K562 (cell line): Measurements from ENCODE around the gene SLC1A2. TPM values are rescaled to one million over a fixed set of nuclear protein-coding genes. Genes with fewer than 3 reads are reported as not detected.

Experiments
- ATAC-seq: fragments of 200-7000 bp; cut with Tn5 transposase; 3 replicates; pipeline ENCODE4 v1.9.1; 2020; ENCODE audit warnings: moderate library complexity
- BruUV-seq: library from RNA; stranded (reverse); fragments of 400-500 nt; replicated peaks from 2 replicates; lab custom pipeline; 2021; lab: Mats Ljungman, UMichigan
- CTCF ChIA-PET: fragments of 300-600 bp; formaldehyde crosslinking; extraction: SDS; loops from one replicate; lab custom pipeline; 2021; ENCODE audit warnings: low intra/inter-chr PET ratio; lab: Yijun Ruan, JAX
- POLR2A ChIA-PET: fragments of 300-600, 350-650 bp; sonication (Branson Sonifier 250); formaldehyde crosslinking; extraction: SDS; loops from one replicate; lab custom pipeline; 2021; ENCODE audit warnings: antibody characterized with exemption, inconsistent platforms; lab: Yijun Ruan, JAX
- DNase-seq, 4 experiments: peaks; one replicate each; pipeline versions ENCODE4 v3.0.0 to v3.0.0-alpha.2; 2011 to 2018; ENCODE audit warnings: low spot score in 3 of 4, mixed read lengths in 3 of 4; ENCODE audit errors: extremely low read depth in 1 of 4
- FAIRE-seq: peaks from 2 replicates; lab custom pipeline; 2011; peaks lifted over from hg19 to GRCh38; lab: Jason Lieb, UNC
- H2AFZ ChIP-seq: 2 replicates; pipeline ENCODE4 v1.6.0; 2011; ENCODE audit warnings: low read depth, low read length, control low read depth, inconsistent platforms
- H3K27ac ChIP-seq: fragments of 200-600 bp; 3 replicates; pipeline ENCODE4 v1.8.0; 2011; ENCODE audit warnings: low read depth, mild to moderate bottlenecking, control low read depth, inconsistent platforms, low read length, moderate library complexity, mixed read lengths; ENCODE audit errors: extremely low read depth
- H3K27me3 ChIP-seq, 2 experiments: fragments of 300-600 bp in 1 of 2; 2 replicates in 1 of 2; 3 replicates in 1 of 2; pipeline versions ENCODE4 v1.6.0 to v1.8.0; 2011; ENCODE audit warnings: inconsistent platforms in 2 of 2, low read length in 2 of 2, mild to moderate bottlenecking in 1 of 2, mixed read lengths in 1 of 2, moderate library complexity in 1 of 2; ENCODE audit not compliant: control insufficient read depth in 2 of 2, insufficient read depth in 2 of 2
- H3K36me3 ChIP-seq: fragments of 300-600 bp; 3 replicates; pipeline ENCODE4 v1.8.0; 2011; ENCODE audit warnings: mild to moderate bottlenecking, low read length, inconsistent platforms; ENCODE audit not compliant: control insufficient read depth, insufficient read depth
- H3K4me1 ChIP-seq, 2 experiments: fragments of 200-600 bp in 1 of 2; replicated peaks in 1 of 2; 2 replicates in 1 of 2; 3 replicates in 1 of 2; pipeline versions ENCODE4 v1.5.1 to v1.8.0; 2011; ENCODE audit warnings: inconsistent platforms in 2 of 2, low read length in 2 of 2, mild to moderate bottlenecking in 1 of 2, mixed read lengths in 1 of 2, moderate library complexity in 1 of 2; ENCODE audit not compliant: control insufficient read depth in 2 of 2, insufficient read depth in 2 of 2
- H3K4me2 ChIP-seq: 2 replicates; pipeline ENCODE4 v1.6.1; 2011; ENCODE audit warnings: low read length, control low read depth, inconsistent platforms, mixed read lengths; ENCODE audit not compliant: insufficient read depth
- H3K4me3 ChIP-seq: fragments of 200-600 bp; sonication (generic), shearing (Covaris generic); 2 replicates; pipeline ENCODE4 v1.5.1; 2016; ENCODE audit warnings: control low read depth, inconsistent platforms
- H3K79me2 ChIP-seq: fragments of 200-600 bp; 3 replicates; pipeline ENCODE4 v1.8.0; 2011; ENCODE audit warnings: low read length, inconsistent platforms; ENCODE audit not compliant: control insufficient read depth, insufficient read depth
- H3K9ac ChIP-seq, 2 experiments: 2 replicates each; pipeline versions ENCODE4 v1.6.0 to v1.6.1; 2011; ENCODE audit warnings: low read depth in 2 of 2, low read length in 2 of 2, control low read depth in 1 of 2, inconsistent platforms in 1 of 2, mild to moderate bottlenecking in 1 of 2, mixed read lengths in 1 of 2; ENCODE audit not compliant: insufficient read depth in 1 of 2
- H3K9me1 ChIP-seq: one replicate; pipeline ENCODE4 v1.6.0; 2011; ENCODE audit warnings: inconsistent platforms, mild to moderate bottlenecking, low read length, moderate library complexity; ENCODE audit not compliant: control insufficient read depth, insufficient read depth
- H3K9me3 ChIP-seq: replicated peaks from 2 replicates; pipeline ENCODE4 v1.5.1; 2011; ENCODE audit warnings: low read depth, low read length, inconsistent platforms; ENCODE audit not compliant: control insufficient read depth, insufficient read depth
- H4K20me1 ChIP-seq: replicated peaks from 2 replicates; pipeline ENCODE4 v1.6.1; 2011; ENCODE audit warnings: low read length, inconsistent platforms, mixed read lengths; ENCODE audit not compliant: control insufficient read depth, insufficient read depth
- BHLHE40 ChIP-seq: IDR thresholded peaks from 2 replicates; pipeline ENCODE4 v1.6.1; 2011; ENCODE audit warnings: low read length, improper control_type of control experiment
- CBFA2T3 ChIP-seq: fragments of 450-650 bp; IDR thresholded peaks from 2 replicates; pipeline ENCODE4 v1.6.1; 2017
- DIDO1 ChIP-seq: fragments of 450-650 bp; IDR thresholded peaks from 2 replicates; pipeline ENCODE4 v1.6.1; 2016; ENCODE audit warnings: low read depth, missing biosample characterization, missing genetic modification characterization
- NR2C1 ChIP-seq, 2 experiments: fragments of 450-650 bp; IDR thresholded peaks; 2 replicates each; pipeline ENCODE4 v1.6.1; 2017; ENCODE audit warnings: mild to moderate bottlenecking in 2 of 2, antibody characterized with exemption in 1 of 2, inconsistent platforms in 1 of 2, missing compliant biosample characterization in 1 of 2, missing genetic modification characterization in 1 of 2
- RAD51 ChIP-seq: fragments of 450-650 bp; IDR thresholded peaks from 2 replicates; pipeline ENCODE4 v1.7.1; 2016; ENCODE audit warnings: low read depth, mild to moderate bottlenecking, borderline replicate concordance
- TCF3 ChIP-seq: sonication (generic); formaldehyde crosslinking; IDR thresholded peaks from 2 replicates; pipeline ENCODE4 v1.4.0; 2020; ENCODE audit warnings: mild to moderate bottlenecking, missing genetic modification reagents
- WGBS: fragments of 100-300 bp; shearing (Covaris generic); methylation state at CpG from one replicate; pipeline ENCODE4 v1.1.6; 2016; ENCODE audit warnings: low coverage, mixed read lengths; ENCODE audit not compliant: insufficient coverage; ENCODE audit errors: missing lambda C conversion rate; 5-methylcytosine and 5-hydroxymethylcytosine counted together
- in situ Hi-C: fragments of 300-500 bp; cut with MboI; formaldehyde crosslinking; loops from 4 replicates; pipeline ENCODE4 v1.15.0; 2018; ENCODE audit warnings: inconsistent platforms, mixed read lengths
- intact Hi-C: fragments of 100-400 bp; cut with micrococcal nuclease; formaldehyde crosslinking; loops from 2 replicates; pipeline ENCODE4 v1.14.2; 2022
- polyA plus RNA-seq, 8 experiments: library from polyadenylated mRNA; depleted of rRNA in 4 of 8; stranded (reverse) in 5 of 8; unstranded in 3 of 8; fragments of >200 nt; fragmentation: Nextera tagmentation in 2 of 8; fragmentation: Illumina TruSeq in 1 of 8; extraction: Ambion mirVana in 2 of 8; extraction: Trizol in 1 of 8; gene quantifications; 2 replicates each; pipeline versions ENCODE4 v1.2.1 to v1.2.3, GENCODE V29; 2011 to 2014; ENCODE audit warnings: inconsistent platforms in 1 of 8, missing spikeins in 1 of 8
- total RNA-seq, 7 experiments: library from RNA; depleted of rRNA in 6 of 7; stranded (reverse); fragments of >200 nt in 6 of 7; fragmentation: Illumina TruSeq in 2 of 7; extraction: Trizol in 2 of 7; gene quantifications; 2 replicates each; pipeline versions ENCODE4 v1.2.1 to v1.2.3, GENCODE V29; 2011 to 2021; ENCODE audit warnings: low replicate concordance in 1 of 7
- TF ChIP-seq, protein P1 (sequence below): fragments of 450-650 bp; formaldehyde crosslinking; IDR thresholded peaks from 2 replicates; pipeline ENCODE4 v1.4.0; 2020; ENCODE audit warnings: mild to moderate bottlenecking, mixed read lengths
- TF ChIP-seq, protein P2 (sequence below): sonication (generic); formaldehyde crosslinking; IDR thresholded peaks from 2 replicates; pipeline ENCODE4 v1.9.0; 2022; ENCODE audit warnings: mild to moderate bottlenecking, missing genetic modification reagents
- TF ChIP-seq, protein P3 (sequence below): sonication (generic); formaldehyde crosslinking; IDR thresholded peaks from 2 replicates; pipeline ENCODE4 v1.8.0; 2023; ENCODE audit warnings: missing genetic modification reagents, mild to moderate bottlenecking, borderline replicate concordance

Gene SLC1A2
- total and polyA plus RNA-seq, 9 of the 15 experiments (the other 6 are each of a cell fraction or from before 2014, with no cell fraction given), result 0.03 to 0.07 (median 0.04) TPM; not detected in 5

DNA sequence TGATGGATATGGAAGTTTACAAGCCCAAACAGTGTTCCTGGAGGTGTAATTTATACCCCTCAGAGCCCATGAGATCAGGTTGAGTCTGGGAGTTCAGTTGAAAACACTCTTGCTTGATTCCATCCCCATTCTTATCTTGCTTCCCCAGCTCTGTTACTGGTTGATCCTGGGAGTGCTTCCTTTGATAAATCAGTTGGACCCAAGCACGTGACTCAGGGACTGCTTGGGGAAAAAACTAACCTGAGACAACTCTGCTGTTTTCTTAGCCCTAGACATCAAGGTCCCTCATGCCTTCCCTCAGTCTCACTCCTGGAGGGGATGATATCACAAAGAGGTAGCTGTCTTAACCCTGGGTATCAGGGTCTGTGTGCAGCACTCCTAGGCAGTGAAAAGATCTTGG, 35.0 kb upstream of the SLC1A2 start:
- Histone ChIP-seq H3K79me2 (no peaks in the 10 kb centered on the region), H2AFZ (no peak overlapping the region), H3K27me3 (peaks cover 0 to 2% of the 10 kb centered on the region in 2 experiments; a peak in 1 of 5 replicates), H3K4me2 (no peak overlapping the region), H3K36me3 (no peaks in the 10 kb centered on the region), H3K9ac (no peak overlapping the region), H3K9me3 (no peaks in the 10 kb centered on the region), H3K4me3 (no peak overlapping the region), H3K9me1 (no peaks in the 10 kb centered on the region), H3K27ac (no peak overlapping the region), H4K20me1 (no peaks in the 10 kb centered on the region), H3K4me1 (no peaks in the 10 kb centered on the region; a peak in 1 of 5 replicates)
- no TSS peak for BruUV-seq
- FAIRE-seq (no peak), DNase-seq (peak in 1 of 4 experiments; percentile 17), ATAC-seq (no peak)
- intact Hi-C loops (no loop called here), in situ Hi-C loops (no loop called here)
- POLR2A ChIA-PET, result interaction anchor here (1.1 kb wide), 1 partner anchor 13 kb away, joined by 4 read pairs; no protein-coding TSS in a partner anchor
- CTCF ChIA-PET, result no interaction called here
- 0% methylated on average over 1 of the region's 1 CpG for WGBS
- TF ChIP-seq BHLHE40, result peak; percentile 69
- TF ChIP-seq DIDO1 (tag), result 0 out of 2 replicates have a peak, but pooled peaks have one; percentile 39
- TF ChIP-seq, protein P1, sequence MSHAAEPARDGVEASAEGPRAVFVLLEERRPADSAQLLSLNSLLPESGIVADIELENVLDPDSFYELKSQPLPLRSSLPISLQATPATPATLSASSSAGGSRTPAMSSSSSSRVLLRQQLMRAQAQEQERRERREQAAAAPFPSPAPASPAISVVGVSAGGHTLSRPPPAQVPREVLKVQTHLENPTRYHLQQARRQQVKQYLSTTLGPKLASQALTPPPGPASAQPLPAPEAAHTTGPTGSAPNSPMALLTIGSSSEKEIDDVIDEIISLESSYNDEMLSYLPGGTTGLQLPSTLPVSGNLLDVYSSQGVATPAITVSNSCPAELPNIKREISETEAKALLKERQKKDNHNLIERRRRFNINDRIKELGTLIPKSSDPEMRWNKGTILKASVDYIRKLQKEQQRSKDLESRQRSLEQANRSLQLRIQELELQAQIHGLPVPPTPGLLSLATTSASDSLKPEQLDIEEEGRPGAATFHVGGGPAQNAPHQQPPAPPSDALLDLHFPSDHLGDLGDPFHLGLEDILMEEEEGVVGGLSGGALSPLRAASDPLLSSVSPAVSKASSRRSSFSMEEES, result peak; percentile 94
- 0 out of 2 replicates have a peak, but pooled peaks have one; percentile 27 for TF ChIP-seq RAD51
- no peak for TF ChIP-seq NR2C1 (IDR thresholded peaks at IDR 0.05)
- TF ChIP-seq NR2C1 (tag; IDR thresholded peaks at IDR 0.05), result no peak
- TF ChIP-seq CBFA2T3, result peak; percentile 28
- TF ChIP-seq, protein P2, sequence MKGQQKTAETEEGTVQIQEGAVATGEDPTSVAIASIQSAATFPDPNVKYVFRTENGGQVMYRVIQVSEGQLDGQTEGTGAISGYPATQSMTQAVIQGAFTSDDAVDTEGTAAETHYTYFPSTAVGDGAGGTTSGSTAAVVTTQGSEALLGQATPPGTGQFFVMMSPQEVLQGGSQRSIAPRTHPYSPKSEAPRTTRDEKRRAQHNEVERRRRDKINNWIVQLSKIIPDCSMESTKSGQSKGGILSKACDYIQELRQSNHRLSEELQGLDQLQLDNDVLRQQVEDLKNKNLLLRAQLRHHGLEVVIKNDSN (CRISPR knock-in tag), result peak; percentile 34; the same call in 1 of the 2 replicates
- TF ChIP-seq, protein P3, sequence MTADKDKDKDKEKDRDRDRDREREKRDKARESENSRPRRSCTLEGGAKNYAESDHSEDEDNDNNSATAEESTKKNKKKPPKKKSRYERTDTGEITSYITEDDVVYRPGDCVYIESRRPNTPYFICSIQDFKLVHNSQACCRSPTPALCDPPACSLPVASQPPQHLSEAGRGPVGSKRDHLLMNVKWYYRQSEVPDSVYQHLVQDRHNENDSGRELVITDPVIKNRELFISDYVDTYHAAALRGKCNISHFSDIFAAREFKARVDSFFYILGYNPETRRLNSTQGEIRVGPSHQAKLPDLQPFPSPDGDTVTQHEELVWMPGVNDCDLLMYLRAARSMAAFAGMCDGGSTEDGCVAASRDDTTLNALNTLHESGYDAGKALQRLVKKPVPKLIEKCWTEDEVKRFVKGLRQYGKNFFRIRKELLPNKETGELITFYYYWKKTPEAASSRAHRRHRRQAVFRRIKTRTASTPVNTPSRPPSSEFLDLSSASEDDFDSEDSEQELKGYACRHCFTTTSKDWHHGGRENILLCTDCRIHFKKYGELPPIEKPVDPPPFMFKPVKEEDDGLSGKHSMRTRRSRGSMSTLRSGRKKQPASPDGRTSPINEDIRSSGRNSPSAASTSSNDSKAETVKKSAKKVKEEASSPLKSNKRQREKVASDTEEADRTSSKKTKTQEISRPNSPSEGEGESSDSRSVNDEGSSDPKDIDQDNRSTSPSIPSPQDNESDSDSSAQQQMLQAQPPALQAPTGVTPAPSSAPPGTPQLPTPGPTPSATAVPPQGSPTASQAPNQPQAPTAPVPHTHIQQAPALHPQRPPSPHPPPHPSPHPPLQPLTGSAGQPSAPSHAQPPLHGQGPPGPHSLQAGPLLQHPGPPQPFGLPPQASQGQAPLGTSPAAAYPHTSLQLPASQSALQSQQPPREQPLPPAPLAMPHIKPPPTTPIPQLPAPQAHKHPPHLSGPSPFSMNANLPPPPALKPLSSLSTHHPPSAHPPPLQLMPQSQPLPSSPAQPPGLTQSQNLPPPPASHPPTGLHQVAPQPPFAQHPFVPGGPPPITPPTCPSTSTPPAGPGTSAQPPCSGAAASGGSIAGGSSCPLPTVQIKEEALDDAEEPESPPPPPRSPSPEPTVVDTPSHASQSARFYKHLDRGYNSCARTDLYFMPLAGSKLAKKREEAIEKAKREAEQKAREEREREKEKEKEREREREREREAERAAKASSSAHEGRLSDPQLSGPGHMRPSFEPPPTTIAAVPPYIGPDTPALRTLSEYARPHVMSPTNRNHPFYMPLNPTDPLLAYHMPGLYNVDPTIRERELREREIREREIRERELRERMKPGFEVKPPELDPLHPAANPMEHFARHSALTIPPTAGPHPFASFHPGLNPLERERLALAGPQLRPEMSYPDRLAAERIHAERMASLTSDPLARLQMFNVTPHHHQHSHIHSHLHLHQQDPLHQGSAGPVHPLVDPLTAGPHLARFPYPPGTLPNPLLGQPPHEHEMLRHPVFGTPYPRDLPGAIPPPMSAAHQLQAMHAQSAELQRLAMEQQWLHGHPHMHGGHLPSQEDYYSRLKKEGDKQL (CRISPR knock-in tag), result no peak
- 0 out of 2 replicates have a peak, but pooled peaks have one; percentile 26 for TF ChIP-seq TCF3 (CRISPR knock-in tag)
